Measurements from ENCODE around the gene IFIT3. TPM values are rescaled to one million over a fixed set of nuclear protein-coding genes. Genes with fewer than 3 reads are reported as not detected.

Gene IFIT3
- total RNA-seq, 2 experiments from 2014 or later: 19.2 to 21.1 TPM

DNA sequence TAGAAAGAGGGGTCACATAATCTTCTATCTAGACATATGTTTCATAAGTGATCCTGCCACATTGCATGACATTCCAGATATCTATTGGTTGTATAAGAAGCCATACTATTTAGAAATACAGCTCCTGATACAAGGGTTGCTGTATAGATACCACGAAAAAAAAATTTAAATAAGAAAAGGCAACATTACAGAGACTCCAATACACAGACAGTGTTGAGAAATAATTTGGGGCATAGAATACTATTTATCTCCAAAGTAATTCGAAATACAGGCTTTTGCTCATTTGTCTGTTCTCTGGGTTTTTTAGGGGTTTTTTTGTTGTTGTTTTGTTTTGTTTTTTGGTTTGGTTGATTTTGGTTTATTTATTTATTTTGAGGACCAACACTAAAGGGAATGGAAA lies 23.4 kb upstream of the IFIT3 start:
- H3K4me3 Mint-ChIP-seq: peak overlapping the region; percentile 6
- H3K36me3 Mint-ChIP-seq (ENCODE audit: low read depth): peaks cover 47% of the 10 kb centered on the region
- H3K9me3 Mint-ChIP-seq (ENCODE audit: low read depth): peaks cover 4% of the 10 kb centered on the region
- ATAC-seq (no peak), DNase-seq (no peak)
- peaks cover 42% of the 10 kb centered on the region for H3K4me1 Mint-ChIP-seq
- H3K27me3 Mint-ChIP-seq: no peaks in the 10 kb centered on the region
- H3K27ac Mint-ChIP-seq: no peak overlapping the region
- ChIA-PET POLR2A (no interaction called here), CTCF (interaction anchor here (1.6 kb wide), 1 partner anchor 60 kb away, joined by 5 read pairs; no protein-coding TSS in a partner anchor)
- intact Hi-C loops (cut with DNase I, micrococcal nuclease): no loop called here

DNA sequence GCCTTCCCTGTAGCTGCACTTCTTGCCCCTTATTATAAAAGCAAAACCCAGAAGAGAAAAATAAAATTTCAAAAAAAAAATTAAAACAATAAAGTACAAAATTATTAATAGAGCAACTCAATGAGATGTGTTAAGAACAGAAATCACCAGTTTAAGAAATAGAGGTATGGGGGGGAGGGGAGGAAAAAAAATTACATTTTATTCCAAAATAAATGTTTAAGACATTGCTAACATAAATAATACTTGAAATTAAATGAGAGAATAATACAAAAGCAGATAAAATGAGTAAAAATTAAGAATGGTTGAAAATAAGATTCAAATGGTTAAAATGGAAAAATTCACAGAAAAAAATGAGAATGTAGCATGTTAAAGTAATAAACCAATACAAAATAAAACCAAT lies 22.9 kb upstream of the IFIT3 start:
- no peak for DNase-seq
- Mint-ChIP-seq H3K4me3 (no peak overlapping the region), H3K27ac (no peak overlapping the region), H3K27me3 (no peaks in the 10 kb centered on the region), H3K9me3 (ENCODE audit: low read depth) (peaks cover 4% of the 10 kb centered on the region), H3K4me1 (peaks cover 42% of the 10 kb centered on the region), H3K36me3 (ENCODE audit: low read depth) (peaks cover 48% of the 10 kb centered on the region)
- intact Hi-C loops (cut with DNase I, micrococcal nuclease): no loop called here
- POLR2A ChIA-PET: interaction anchor here (0.7 kb wide), 1 partner anchor 66 kb away, joined by 4 read pairs; no protein-coding TSS in a partner anchor
- CTCF ChIA-PET: interaction anchor here (0.7 to 1.6 kb wide), 2 partner anchors 60 to 114 kb away, joined by 3 to 5 read pairs; no protein-coding TSS in a partner anchor
- ATAC-seq: no peak

DNA sequence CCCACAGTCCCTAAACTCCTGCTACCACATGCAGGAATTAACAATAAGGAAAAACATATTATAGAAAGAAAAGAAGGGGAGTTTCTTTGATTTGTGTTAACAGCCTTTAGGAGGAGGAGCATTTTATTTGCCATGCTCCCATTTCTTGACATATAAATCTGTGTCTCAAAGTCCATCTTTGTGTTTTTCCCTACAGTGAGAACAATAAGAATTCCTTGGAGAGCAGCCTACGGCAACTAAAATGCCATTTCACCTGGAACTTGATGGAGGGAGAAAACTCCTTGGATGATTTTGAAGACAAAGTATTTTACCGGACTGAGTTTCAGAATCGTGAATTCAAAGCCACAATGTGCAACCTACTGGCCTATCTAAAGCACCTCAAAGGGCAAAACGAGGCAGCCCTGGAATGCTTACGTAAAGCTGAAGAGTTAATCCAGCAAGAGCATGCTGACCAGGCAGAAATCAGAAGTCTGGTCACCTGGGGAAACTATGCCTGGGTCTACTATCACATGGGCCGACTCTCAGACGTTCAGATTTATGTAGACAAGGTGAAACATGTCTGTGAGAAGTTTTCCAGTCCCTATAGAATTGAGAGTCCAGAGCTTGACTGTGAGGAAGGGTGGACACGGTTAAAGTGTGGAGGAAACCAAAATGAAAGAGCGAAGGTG lies 21.9 kb upstream of the IFIT3 start:
- ATAC-seq: no peak
- ChIA-PET POLR2A (interaction anchor here (1.3 kb wide), 1 partner anchor 26 kb away, joined by 3 read pairs; no protein-coding TSS in a partner anchor), CTCF (interaction anchor here (0.7 to 1.6 kb wide), 2 partner anchors 59 to 113 kb away, joined by 3 to 5 read pairs; no protein-coding TSS in a partner anchor)
- Mint-ChIP-seq H3K4me1 (peaks cover 37% of the 10 kb centered on the region), H3K27ac (no peak overlapping the region), H3K36me3 (ENCODE audit: low read depth) (peaks cover 50% of the 10 kb centered on the region), H3K4me3 (no peak overlapping the region), H3K27me3 (no peaks in the 10 kb centered on the region), H3K9me3 (ENCODE audit: low read depth) (peaks cover 4% of the 10 kb centered on the region)
- intact Hi-C loops (cut with DNase I, micrococcal nuclease): no loop called here
- no peak for DNase-seq

DNA sequence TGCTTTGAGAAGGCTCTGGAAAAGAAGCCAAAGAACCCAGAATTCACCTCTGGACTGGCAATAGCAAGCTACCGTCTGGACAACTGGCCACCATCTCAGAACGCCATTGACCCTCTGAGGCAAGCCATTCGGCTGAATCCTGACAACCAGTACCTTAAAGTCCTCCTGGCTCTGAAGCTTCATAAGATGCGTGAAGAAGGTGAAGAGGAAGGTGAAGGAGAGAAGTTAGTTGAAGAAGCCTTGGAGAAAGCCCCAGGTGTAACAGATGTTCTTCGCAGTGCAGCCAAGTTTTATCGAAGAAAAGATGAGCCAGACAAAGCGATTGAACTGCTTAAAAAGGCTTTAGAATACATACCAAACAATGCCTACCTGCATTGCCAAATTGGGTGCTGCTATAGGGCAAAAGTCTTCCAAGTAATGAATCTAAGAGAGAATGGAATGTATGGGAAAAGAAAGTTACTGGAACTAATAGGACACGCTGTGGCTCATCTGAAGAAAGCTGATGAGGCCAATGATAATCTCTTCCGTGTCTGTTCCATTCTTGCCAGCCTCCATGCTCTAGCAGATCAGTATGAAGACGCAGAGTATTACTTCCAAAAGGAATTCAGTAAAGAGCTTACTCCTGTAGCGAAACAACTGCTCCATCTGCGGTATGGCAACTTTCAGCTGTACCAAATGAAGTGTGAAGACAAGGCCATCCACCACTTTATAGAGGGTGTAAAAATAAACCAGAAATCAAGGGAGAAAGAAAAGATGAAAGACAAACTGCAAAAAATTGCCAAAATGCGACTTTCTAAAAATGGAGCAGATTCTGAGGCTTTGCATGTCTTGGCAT lies 21.1 kb upstream of the IFIT3 start:
- H3K4me1 Mint-ChIP-seq: peaks cover 30% of the 10 kb centered on the region
- POLR2A ChIA-PET: interaction anchor here (1.3 kb wide), 1 partner anchor 25 kb away, joined by 3 read pairs; no protein-coding TSS in a partner anchor
- no peak overlapping the region for H3K4me3 Mint-ChIP-seq
- no peak overlapping the region for H3K27ac Mint-ChIP-seq
- peaks cover 4% of the 10 kb centered on the region for H3K9me3 Mint-ChIP-seq (ENCODE audit: low read depth)
- intact Hi-C loops (cut with DNase I, micrococcal nuclease): no loop called here
- ATAC-seq (no peak), DNase-seq (no peak)
- no peaks in the 10 kb centered on the region for H3K27me3 Mint-ChIP-seq
- CTCF ChIA-PET: interaction anchor here (0.6 kb wide), 1 partner anchor 578 kb away, joined by 4 read pairs; no protein-coding TSS in a partner anchor
- H3K36me3 Mint-ChIP-seq (ENCODE audit: low read depth): peaks cover 50% of the 10 kb centered on the region

DNA sequence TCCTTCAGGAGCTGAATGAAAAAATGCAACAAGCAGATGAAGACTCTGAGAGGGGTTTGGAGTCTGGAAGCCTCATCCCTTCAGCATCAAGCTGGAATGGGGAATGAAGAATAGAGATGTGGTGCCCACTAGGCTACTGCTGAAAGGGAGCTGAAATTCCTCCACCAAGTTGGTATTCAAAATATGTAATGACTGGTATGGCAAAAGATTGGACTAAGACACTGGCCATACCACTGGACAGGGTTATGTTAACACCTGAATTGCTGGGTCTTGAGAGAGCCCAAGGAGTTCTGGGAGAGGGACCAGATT lies 20.6 kb upstream of the IFIT3 start:
- POLR2A ChIA-PET: no interaction called here
- no peak overlapping the region for H3K27ac Mint-ChIP-seq
- no peaks in the 10 kb centered on the region for H3K27me3 Mint-ChIP-seq
- no peak overlapping the region for H3K4me3 Mint-ChIP-seq
- no peak for DNase-seq
- CTCF ChIA-PET: interaction anchor here (0.6 kb wide), 1 partner anchor 579 kb away, joined by 4 read pairs; no protein-coding TSS in a partner anchor
- intact Hi-C loops (cut with DNase I, micrococcal nuclease): no loop called here
- H3K9me3 Mint-ChIP-seq (ENCODE audit: low read depth): peaks cover 4% of the 10 kb centered on the region
- H3K36me3 Mint-ChIP-seq (ENCODE audit: low read depth): peaks cover 50% of the 10 kb centered on the region
- H3K4me1 Mint-ChIP-seq: peaks cover 25% of the 10 kb centered on the region
- no peak for ATAC-seq

DNA sequence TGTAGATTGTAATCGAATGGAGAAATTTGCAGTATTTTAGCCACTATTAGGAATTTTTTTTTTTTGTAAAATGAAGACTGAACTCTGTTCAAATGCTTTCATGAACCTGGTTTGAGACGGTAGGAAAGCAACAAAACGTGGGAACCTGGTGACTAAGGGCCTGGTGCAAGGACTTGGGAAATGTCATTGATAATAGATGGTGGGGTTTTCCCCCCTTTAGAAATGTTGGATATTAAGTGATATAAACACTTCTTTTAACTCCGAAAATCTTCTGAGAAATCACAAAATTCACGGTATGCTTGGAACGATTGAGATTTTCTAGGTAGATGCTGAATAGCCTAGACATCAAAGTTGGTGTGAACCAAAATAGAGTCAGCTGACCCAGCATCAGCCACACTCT lies 19.5 kb upstream of the IFIT3 start:
- Mint-ChIP-seq H3K9me3 (ENCODE audit: low read depth) (peaks cover 4% of the 10 kb centered on the region), H3K27ac (no peak overlapping the region), H3K27me3 (no peaks in the 10 kb centered on the region), H3K36me3 (ENCODE audit: low read depth) (peaks cover 47% of the 10 kb centered on the region), H3K4me3 (no peak overlapping the region), H3K4me1 (peaks cover 20% of the 10 kb centered on the region)
- ATAC-seq (no peak), DNase-seq (no peak)
- ChIA-PET POLR2A (no interaction called here), CTCF (interaction anchor here (1.1 kb wide), 1 partner anchor 9 kb away, joined by 3 read pairs; no protein-coding TSS in a partner anchor)
- intact Hi-C loops (cut with DNase I, micrococcal nuclease): no loop called here

DNA sequence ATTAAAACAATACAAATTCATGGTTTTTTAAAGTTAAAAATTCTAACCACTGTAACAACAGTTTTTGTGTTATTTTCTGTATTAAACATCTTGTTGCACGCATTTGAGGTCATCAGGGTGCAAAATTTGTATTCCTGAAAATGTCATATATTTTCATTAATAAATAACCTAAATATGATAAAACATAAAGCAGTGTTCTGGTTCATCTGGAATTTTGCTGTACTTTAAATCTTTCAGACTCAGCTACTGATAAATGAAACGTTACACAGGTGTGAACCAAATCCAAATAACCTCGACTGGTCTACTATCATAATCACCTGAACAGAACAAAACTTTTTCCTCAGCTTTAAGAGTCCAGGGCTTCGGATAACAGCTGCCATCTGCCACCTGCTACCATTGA lies 19.1 kb upstream of the IFIT3 start:
- Mint-ChIP-seq H3K4me3 (no peak overlapping the region), H3K4me1 (peaks cover 16% of the 10 kb centered on the region), H3K27me3 (no peaks in the 10 kb centered on the region), H3K27ac (no peak overlapping the region), H3K36me3 (ENCODE audit: low read depth) (peaks cover 44% of the 10 kb centered on the region), H3K9me3 (ENCODE audit: low read depth) (peaks cover 4% of the 10 kb centered on the region)
- DNase-seq (no peak), ATAC-seq (no peak)
- intact Hi-C loops (cut with DNase I, micrococcal nuclease): no loop called here
- ChIA-PET POLR2A (no interaction called here), CTCF (interaction anchor here (1.1 kb wide), 1 partner anchor 9 kb away, joined by 3 read pairs; no protein-coding TSS in a partner anchor)

DNA sequence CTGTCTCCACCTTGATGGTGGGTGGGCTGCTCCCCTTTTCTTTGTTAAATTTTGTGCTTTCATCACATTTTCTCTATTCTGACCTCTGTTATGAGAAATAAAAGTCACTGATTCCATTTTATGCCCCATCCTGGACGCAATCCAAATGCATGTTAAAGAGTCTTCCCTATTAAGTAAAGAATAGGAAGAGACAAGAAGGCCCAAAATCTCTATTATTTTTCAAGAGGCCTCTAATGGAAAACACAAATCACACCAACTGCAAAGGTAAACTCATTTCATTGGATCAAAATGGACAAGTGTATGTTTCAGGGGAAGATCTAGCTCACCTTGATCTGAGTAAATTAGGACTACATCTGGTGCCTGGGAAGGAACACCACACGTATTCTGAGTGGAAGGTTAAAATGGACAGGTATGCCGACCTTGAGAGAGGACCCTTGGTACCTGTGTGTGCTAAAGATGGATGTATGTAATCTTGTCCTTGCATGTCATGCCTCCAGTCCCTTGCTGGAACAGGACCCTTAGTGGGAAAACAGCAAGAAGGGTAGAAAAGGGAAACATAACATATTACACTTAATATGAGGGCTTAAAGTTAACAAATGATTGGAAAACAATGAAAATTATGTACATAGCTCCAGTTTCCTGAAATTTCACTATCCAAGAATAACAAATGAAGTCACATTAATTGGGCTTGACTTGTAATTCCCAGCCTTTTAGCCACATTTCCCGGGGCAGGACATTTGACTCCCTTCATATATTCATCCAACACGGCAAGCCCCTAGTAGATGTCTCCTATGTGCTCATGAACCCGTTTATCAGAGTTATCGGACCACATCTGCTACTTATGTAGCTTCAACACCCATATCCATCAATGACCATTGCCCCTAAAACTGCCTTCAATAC lies 18.4 kb upstream of the IFIT3 start:
- peaks cover 40% of the 10 kb centered on the region for H3K36me3 Mint-ChIP-seq (ENCODE audit: low read depth)

DNA sequence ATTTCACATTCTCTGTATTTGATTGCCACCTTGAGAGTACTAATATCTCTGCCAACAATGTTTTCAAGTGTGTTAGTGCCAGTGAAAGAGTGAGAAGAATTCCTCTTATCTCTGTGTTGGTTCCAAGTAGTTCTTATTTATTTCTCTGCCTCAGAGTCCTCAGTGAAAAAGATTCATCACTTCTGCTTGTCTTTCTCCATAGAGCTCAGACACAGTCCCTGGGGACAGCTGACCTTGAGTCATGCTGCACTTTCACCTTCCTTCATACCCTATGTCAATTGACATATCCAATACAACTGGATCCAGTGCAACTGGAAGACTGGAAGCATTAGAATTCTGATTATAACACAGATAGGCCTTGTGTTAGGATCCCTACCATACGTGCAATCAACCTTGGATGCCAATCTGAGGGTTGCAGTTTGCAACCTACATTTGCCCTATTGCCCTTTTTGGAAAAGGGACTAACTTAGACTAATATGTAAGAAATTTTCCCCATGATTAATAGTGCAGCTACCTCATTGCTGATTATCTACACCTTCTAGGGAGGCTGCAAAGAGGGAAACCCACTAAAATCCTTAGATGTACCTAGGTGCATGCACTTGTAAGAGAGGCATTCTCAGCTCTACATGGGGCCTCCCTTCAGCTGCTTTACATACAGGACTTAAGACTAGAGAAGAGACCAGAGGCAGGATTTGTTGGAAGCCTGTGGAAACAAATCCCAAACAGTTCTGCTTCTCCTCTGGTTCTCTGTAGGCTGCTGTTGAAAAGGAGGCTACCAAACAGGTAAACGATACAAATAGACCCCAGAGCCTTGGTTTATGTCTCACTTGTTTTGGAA lies 17.5 kb upstream of the IFIT3 start:
- H3K27ac Mint-ChIP-seq: no peak overlapping the region
- H3K9me3 Mint-ChIP-seq (ENCODE audit: low read depth): peaks cover 4% of the 10 kb centered on the region
- intact Hi-C loops (cut with DNase I, micrococcal nuclease): no loop called here
- peaks cover 35% of the 10 kb centered on the region for H3K36me3 Mint-ChIP-seq (ENCODE audit: low read depth)
- no peak for DNase-seq
- ChIA-PET CTCF (no interaction called here), POLR2A (no interaction called here)
- ATAC-seq: no peak
- H3K4me1 Mint-ChIP-seq: peaks cover 6% of the 10 kb centered on the region
- no peaks in the 10 kb centered on the region for H3K27me3 Mint-ChIP-seq
- H3K4me3 Mint-ChIP-seq: no peak overlapping the region

More for the DNA sequence above, 18.4 kb upstream of the IFIT3 start:
- DNase-seq (no peak), ATAC-seq (no peak)
- intact Hi-C loops (cut with DNase I, micrococcal nuclease): no loop called here
- Mint-ChIP-seq H3K4me1 (peaks cover 9% of the 10 kb centered on the region), H3K4me3 (no peak overlapping the region), H3K9me3 (ENCODE audit: low read depth) (peaks cover 4% of the 10 kb centered on the region), H3K27me3 (no peaks in the 10 kb centered on the region), H3K27ac (no peak overlapping the region)
- ChIA-PET CTCF (interaction anchor here (1.1 kb wide), 1 partner anchor 10 kb away, joined by 3 read pairs; no protein-coding TSS in a partner anchor), POLR2A (no interaction called here)

DNA sequence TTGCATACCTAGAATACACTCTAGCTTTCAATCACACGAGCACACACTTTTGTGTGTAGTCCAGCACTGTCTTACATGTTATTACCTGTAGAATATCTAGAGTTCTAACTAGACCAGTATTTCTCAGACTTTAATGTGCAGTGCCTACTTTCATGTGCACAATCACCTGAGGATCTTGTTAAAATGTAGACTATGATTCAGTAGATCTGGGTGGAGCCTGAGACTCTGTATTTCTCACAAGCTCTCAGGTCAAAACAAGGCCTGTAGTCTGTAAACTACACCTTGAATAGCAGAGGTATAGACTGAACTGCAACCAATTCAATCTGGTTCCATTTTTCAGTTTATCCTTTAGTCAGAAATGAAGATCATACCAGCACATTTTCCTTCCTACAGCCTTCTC lies 14.8 kb upstream of the IFIT3 start:
- Mint-ChIP-seq H3K9me3 (ENCODE audit: low read depth) (peaks cover under 1% of the 10 kb centered on the region), H3K4me3 (no peak overlapping the region), H3K36me3 (ENCODE audit: low read depth) (peaks cover 11% of the 10 kb centered on the region), H3K27ac (no peak overlapping the region), H3K4me1 (peaks cover 9% of the 10 kb centered on the region), H3K27me3 (peaks cover 3% of the 10 kb centered on the region)
- DNase-seq: no peak
- ATAC-seq: peak; percentile 83
- intact Hi-C loops (cut with DNase I, micrococcal nuclease): no loop called here
- ChIA-PET CTCF (interaction anchor here (0.5 kb wide), 1 partner anchor 79 kb away, joined by 3 read pairs; the partner anchor contains the start of gene IFIT1), POLR2A (no interaction called here)

Measured in activated CD4-positive, alpha-beta T cell treated with anti-CD3 and anti-CD28 coated beads for 36 hours (primary cell).